ENCODE data around the gene GARIN5B.

DNA sequence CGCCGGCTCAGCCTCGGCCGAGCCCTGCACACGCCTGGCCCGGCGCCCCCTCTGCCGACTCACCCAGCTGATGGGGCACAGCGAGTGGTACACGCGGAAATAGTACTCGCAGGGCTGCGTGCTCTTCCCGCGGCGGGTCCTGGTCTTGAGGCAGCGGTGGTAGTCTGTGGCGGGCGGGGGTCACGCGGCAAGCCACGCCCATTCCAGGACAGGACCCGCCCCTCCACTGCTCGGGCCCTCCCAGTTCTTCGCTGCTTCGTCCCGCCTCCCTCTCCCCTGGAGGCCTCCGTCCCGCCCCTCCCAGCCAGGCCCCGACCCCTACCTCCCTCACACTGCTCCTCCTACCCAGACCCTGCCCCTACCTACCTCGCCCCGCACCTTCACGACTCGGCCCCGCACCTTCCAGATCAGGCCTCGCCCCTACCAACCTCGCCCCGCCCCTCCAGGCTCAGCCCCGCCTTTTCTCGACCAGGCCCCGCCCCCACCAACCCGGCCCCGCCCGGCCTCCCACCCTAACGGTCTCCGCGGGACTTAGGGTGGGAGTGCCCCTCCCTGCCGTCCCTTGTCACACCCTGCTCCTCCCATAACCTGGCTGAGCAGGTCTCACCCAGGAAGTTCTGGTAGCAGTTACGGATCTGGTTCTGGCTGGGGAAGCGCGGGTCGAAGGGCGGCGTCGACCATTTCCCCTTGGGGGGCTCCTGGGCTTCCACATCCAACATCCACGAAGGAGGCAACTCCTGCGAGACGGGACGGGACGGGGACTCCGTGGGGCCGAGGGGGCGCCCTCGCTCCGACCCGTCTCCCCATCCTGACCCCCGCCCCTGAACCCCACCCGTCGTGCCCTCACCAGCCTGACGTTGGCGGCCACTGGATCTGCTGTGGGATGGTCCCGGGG, 9.0 kb downstream of the GARIN5B start:
- no peak for TF ChIP-seq EZH2 (IDR thresholded peaks at IDR 0.05; ENCODE audit: insufficient read depth, poor library complexity, severe bottlenecking)
- TF ChIP-seq EZH2phosphoT487 (IDR thresholded peaks at IDR 0.05; ENCODE audit: insufficient read depth, low read depth) = no peak
